Breast epithelium (tissue), 3 donors: ENCODE results near the gene ZNF783.

Experiments used
- CTCF ChIP-seq, 3 donors: fragments of 450-650 bp; IDR thresholded peaks; one replicate each; pipeline ENCODE4 v1.5.1; 2016 to 2017; ENCODE audit warnings: antibody characterized with exemption in 3 of 3, mild to moderate bottlenecking in 3 of 3, moderate library complexity in 3 of 3
- POLR2A ChIP-seq: fragments of 450-650 bp; IDR thresholded peaks from one replicate; pipeline ENCODE4 v1.6.1; 2016; ENCODE audit warnings: antibody characterized with exemption, mild to moderate bottlenecking, moderate library complexity

- TF ChIP-seq CTCF (IDR thresholded peaks at IDR 0.05) = no peak
- no peak for TF ChIP-seq POLR2A
These were observed 34.4 kb downstream of the ZNF783 start for GRCh38 chr7:149296368-149296767.
